Activated T-cell treated with anti-CD3 and anti-CD28 coated beads, Interleukin-2, amount 50 U/mL, for 48 hours (primary cell): ENCODE measurements around the gene TTLL11.

Experiments
- DNase-seq, 2 experiments: peaks; one replicate each; pipeline ENCODE4 v3.0.0-alpha.2; 2020

The TTLL11 gene, protein sequence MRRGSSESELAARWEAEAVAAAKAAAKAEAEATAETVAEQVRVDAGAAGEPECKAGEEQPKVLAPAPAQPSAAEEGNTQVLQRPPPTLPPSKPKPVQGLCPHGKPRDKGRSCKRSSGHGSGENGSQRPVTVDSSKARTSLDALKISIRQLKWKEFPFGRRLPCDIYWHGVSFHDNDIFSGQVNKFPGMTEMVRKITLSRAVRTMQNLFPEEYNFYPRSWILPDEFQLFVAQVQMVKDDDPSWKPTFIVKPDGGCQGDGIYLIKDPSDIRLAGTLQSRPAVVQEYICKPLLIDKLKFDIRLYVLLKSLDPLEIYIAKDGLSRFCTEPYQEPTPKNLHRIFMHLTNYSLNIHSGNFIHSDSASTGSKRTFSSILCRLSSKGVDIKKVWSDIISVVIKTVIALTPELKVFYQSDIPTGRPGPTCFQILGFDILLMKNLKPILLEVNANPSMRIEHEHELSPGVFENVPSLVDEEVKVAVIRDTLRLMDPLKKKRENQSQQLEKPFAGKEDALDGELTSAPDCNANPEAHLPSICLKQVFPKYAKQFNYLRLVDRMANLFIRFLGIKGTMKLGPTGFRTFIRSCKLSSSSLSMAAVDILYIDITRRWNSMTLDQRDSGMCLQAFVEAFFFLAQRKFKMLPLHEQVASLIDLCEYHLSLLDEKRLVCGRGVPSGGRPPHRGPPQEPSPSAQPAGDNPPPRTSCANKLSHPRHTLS

DNA sequence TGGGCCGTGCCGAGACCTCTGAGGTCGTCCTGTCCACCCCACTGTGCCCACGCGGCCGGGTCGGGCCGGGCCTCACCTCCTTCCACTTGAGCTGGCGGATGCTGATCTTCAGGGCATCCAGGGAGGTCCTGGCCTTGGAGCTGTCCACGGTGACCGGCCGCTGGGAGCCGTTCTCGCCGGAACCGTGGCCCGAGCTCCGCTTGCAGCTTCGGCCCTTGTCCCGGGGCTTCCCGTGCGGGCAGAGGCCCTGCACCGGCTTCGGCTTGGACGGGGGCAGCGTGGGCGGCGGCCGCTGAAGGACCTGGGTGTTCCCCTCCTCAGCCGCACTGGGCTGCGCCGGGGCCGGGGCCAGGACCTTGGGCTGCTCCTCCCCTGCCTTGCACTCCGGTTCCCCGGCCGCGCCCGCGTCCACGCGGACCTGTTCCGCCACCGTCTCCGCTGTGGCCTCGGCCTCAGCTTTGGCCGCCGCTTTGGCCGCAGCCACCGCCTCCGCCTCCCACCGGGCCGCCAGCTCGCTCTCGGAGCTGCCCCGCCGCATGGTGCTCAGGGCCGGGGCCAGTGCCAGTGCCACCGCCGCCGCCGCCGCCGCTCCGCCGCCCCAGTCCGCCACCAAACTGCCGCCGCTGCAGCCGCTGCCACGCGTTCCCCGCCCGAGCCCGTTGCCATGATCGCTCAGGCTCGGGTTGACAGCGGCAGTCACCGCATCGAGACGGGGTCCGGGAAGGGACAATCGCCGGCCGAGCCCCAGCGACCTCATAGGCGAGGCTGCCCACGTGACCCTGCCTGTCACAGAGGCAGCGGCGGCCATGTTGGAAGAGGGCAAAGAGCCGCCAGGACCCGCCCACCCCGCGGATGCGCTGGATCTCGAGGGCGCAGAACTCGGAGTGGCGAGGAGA lies at the start of gene TTLL11:
Gene TTLL11, minus strand, starts transcription at position 698 of the 896 bp plus-strand sequence. Its CDS starts 160 bp downstream, at position 538.
- DNase-seq, result peak; percentile 96 to 97

DNA sequence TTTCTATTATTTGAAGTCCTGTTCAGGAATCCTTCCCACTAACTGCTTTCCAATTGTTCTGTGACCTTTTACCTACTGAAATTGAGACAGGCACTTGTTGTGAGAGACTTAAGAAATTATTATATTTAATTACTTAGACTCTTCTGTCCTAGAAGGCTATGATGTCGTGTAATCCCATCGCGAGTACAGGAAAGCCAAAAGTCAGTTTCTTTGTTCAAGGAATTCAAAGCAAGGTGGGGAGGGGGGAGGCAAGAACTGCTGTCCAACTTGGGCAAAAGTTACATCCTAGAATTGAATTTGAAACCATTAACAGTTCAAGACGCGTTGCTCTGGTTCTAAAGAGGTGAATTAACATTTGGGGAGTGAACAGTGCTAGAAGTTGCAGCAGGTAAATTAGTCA lies 48.6 kb upstream of the TTLL11 start:
- DNase-seq, result no peak

DNA sequence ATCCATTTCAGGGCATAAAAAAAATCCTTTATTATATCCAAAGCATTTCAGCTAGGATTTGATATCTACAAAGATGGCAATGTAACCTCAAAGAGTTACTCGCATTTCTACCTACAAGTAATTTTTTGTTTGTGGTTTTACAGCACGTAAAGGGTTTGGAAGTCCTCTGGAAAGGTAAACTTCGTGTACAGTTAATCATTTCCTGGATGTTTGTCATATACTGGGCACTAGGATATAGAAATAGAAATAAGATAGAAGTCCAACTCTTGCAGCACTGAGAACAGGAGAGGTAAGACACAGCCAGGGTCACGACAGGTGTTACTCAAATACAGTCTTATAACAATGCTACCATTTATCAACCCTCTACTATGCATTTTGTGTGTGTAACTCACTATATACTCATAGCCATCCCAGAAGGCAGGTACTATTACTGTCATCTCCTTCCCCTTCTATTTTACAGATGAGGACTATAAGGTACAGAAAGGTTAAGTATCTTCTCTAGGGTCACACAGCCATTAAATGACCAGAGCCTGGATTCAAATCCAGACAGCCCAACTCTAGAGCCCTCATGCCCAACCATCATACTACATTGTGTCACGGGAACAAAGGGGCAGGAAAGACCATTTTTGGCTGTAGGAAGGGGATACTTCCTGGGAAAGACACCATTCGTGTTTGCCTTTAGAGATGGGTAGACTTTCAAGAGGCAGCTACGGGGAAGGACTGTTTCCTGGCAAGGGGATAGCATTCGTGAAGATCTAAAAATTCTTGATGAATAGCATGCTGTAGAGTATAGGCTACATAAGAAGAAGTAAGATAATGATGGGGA lies 47.5 kb upstream of the TTLL11 start:
- no peak for DNase-seq

DNA sequence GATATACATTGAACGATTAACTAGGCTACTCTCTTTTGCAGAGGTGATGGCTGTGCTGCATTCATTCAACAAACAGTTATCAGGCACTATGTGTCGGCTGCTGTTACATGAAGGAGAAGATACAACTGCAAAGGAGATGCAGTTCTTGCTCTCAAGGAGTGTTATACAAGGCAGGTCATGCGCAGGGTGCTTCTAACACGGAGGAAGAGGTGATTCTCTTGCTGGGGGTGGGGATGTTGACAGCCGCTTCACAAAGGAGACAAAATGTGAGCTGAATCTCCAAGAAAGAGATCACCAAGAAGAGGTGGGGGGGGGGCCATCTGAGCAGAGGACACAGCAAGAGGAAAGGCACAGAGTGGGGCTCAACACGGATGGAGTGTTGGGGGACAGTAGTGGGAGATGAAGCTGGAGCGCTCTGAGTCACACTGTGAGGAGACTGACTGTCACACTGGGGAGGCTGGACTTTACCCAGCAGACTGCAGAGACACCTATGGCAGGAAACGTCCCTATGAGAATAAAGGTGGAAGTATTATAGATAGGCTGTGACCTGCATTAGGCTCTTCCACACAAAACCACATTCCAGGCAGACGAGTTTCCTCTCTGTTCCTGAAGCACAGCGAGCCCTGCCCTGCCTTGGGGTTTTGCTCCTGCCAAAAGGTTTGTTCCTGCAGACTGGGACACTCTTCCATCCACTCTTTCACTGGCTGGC lies 45.6 kb upstream of the TTLL11 start:
- no peak for DNase-seq

DNA sequence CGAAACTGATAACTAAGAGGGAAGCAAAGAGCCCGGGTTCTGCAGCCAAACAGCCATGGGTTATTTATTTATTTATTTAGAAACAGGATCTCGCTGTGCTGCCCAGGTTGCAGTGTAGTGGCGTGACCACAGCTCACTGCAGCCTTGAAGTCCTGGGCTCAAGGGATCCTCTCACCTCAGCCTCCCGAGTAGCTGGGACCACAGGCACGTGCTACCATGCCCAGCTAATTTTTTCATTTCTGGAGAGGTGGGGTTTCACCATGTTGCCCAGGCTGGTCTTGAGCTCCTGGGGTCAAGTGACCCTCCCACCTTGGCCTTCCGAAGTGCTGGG lies 42.4 kb upstream of the TTLL11 start:
- no peak for DNase-seq

DNA sequence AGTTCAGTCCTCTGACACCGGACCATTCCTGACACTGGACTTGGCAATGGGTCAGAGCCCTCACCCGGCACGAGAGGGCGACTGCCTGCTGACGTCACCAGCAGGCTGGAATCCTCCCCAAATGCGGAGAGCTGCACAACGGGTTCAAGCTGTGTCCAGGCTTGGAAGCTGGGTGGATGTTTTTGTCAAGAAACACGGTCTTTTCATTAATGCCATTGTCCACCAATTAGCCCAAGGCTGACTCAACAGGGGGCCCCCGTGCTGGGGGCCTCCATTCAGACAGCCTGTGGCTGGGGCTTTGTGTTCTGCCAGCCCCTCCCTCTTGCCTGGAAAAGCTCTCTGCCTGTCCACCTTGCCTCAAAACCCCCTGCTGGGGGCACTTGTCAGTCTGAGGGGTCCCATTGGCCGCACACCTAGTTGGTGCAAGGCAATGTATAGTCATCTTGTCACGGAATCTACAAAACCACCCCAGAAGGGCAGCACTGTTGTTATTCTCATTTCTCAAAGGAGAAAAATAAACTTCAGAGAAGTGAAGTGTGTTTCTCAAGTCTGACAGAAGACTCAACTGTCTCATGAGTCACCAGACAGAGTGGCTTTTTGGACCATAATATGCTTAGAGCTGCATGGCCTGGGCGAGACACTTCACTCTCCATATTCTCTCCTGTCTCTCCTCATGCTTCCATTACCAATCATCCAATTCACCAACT lies 41.9 kb upstream of the TTLL11 start:
- no peak for DNase-seq

DNA sequence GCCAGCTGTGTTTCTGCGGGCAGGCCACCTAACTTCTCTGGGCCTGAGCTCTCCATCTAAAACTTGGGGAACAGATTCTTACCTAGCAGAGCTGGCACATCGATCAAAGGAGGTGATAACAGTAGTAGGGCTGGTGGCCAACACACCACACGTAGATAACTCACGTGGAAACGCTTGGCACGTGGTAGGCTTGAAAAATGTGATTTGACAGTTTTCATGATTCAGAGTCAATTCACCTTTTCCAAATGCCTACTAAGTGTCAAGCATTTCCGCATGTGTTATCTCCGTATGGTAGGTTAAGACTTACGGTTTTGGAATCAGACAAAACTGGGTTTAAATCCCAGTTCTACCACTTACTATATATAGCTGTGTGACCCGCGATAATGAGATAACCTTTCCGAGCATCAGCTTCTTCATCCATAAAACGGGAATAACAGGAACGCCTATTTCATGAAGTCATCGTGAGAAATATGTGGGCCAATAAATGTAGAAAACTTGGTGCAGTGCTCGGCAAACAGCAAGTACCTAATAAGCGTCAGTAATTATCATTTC lies 41.0 kb upstream of the TTLL11 start:
- no peak for DNase-seq

DNA sequence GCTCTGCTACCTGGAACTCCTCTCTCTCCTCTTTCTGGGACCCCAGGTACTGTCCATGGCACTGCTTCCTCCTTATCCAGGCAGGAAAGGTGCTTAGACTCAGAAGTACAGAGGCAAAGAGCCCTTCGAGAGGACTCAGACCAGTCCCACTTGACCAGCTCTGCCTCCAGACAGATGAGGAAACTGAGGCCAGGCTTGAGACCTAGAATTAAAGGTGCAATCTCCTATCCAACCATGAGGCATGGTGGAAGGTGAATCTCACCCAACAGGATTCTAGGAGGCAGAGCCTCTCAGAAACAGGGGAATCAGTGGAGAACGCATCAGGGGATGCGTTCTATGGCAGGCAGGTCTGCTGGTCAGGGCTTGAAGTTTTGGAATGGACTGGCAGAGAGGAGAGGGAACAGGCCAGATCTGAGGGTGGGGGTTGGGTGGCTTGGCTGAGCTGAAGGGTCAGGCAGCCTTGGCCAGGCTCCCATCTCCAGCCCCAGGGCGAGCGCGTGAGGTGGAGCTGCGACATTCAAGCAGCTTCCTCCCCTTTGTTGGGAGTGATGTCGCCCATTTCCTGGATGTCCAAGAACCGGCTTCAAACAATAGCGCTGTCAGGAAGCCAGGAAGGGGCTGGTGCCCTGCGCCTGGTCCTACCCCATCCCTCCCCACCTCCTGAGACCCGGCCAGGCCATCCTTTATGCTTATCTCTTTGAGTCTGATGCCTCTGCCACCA lies 40.3 kb upstream of the TTLL11 start:
- DNase-seq, result no peak

DNA sequence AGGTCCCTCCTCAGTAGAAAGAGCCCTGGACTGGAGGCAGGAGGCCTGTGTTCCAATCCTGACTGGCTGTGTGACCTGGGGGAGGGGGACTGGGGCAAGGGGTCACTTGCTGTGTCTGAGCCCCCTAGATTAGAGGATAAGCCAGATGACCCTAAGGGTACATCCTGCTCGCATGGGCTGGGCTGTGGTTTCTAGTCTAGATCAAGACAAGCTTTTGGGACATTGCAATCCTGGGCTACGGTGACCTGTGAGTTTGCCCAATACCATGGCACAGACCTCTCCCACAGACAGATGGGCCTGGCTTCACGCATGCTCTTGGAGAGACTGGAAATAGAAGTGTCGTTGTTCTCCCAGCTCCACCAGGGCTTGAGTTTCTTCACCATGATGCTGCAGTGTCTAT lies 39.4 kb upstream of the TTLL11 start:
- no peak for DNase-seq

DNA sequence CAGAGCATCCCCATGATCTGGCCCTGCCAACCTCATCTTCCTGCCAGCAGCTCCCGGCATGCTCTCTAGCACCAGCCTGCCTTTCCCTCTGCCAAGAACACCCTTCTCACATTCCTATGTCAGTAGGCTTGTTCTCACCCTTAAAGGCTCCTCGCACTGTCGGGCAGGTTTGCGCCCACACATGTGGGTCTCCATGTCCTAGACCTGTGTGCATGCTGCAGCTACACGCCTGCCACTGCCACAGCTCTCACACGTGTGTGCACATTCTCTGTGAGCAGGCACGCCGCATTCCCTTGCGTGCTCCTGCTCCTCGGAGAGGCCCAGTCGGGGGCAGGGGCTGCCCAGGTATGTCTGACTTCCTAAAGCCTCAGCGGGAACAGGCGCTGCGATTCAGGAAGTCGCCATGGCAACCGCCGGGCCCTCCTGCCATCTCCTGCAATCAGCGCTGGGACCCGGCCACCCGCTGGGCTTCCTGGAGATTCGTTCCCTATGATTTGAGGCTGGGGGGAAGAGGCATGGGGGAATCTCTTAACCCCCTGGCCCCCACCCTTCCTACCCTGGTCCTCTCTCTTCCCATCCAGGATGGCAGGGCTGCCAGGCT lies 38.4 kb upstream of the TTLL11 start:
- DNase-seq, result no peak

DNA sequence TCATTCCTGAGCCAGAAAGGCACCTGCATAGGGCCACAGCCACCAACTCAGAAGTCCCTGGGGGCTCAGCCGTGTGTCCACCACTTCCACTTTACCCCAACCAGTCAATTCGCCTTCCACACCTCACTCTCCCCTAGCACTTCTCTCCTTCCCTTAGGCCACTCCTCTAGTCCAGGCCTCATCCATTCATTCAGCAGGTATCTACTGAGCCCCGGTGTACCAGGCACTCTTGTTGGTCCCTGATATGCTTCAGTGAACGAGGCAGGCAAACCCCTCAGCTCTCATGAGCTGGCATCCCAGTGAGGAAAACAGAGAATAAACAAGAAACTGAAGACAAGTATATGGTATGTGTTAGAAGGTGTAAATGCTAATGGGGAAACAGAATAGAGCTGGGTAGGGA lies 37.7 kb upstream of the TTLL11 start:
- no peak for DNase-seq

DNA sequence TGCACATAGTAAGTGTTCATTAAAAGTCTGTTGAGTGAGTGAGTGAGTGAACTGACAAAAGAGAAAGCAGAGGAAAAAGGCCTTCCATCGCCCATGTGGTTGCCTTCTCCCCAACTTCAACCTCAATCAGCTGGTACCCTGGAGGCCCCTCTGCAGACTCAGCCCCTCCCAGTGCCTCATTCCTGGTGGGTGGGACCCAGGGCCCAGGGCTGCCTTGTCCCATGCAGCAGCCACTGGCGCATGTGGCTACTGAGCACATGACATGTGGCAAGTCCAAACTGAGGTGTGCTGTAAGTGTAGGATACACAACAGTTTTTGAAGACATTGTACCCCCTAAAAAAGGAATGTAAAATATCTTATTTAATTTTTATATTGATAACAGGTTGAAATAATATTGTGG lies 36.9 kb upstream of the TTLL11 start:
- no peak for DNase-seq

DNA sequence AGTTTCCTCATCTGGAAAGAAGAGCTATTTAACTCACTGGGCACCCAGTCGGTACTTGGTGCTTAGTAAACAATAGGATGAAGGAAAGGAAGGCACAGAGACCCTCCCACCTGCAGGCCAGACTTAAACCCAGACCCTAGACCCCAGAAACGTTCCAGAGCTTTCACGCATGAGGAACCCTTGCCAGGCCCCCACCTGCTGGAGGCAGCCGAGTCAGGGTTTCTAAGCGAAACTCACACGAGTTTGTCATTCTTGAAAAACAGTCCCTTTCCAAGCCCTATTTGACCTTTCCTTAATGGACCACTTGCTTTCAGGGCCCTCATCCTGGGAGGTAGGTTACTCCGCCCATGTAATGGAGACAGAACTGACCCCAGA lies 35.8 kb upstream of the TTLL11 start:
- DNase-seq, result no peak

DNA sequence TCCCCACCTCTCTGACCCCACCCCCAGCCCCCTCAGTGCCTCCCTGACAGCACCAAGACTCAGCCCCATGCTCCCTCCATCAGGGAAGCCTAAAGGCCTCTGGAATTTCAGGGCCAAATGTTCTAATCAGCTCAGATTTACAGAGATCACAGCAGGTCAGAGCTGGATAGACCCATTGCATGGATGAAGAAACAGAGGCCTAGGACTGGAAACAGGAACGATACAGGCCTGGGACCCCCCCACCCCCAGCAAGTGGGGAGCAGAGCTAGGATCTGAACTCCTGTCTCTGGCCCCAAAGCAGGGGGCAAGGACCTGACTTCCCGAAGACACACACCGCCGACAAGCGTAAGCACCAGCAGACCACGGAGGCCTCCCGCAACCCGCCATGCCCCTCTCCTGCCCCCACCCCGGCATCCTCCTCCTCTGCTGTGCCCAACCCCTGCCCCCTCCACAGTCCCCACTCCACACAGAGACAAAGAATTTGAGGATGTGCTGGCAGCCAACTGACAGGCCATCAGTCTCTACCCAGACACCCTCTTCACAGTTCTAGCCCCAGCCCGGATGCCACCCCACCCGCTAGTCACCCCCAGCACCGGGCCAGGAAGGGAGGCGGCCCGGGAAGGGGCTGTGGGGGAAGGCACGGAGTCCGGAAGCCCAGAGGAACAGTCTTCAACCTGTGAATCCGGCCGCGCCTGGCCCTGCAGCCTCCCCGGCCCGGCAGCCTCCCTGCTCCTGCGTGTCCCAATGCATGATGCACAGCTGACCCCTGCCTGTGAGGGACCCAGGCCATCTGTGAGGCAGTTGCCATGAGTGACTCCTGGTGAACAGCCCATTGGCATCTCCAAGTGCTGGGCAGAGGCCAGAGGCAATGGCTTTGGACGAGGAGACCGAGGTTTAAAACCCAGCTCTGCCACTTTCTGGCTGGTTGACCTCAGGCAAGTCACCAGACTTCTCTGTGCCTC lies 35.2 kb upstream of the TTLL11 start:
- no peak for DNase-seq

DNA sequence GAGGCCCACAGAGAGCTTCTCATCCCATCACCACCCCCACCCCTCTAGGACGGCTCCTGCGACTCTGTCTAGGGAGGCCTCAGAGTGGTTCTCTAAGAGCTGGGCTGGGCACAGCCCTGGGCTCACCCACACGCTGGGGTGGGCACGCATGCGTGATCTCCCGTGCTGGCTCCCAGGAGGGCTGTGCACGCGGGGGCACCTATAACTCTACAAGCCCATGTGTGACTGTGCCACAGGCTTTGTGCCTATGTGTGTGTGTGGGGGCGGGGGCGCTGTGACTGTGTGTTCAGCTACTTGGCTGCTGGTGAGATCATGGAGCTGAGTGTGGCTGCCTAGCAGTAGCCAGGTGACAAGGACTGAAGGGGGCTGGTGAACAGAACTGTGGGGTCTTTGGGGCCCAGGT lies 34.3 kb upstream of the TTLL11 start:
- DNase-seq, result peak in 1 of 2 experiments; percentile 39

DNA sequence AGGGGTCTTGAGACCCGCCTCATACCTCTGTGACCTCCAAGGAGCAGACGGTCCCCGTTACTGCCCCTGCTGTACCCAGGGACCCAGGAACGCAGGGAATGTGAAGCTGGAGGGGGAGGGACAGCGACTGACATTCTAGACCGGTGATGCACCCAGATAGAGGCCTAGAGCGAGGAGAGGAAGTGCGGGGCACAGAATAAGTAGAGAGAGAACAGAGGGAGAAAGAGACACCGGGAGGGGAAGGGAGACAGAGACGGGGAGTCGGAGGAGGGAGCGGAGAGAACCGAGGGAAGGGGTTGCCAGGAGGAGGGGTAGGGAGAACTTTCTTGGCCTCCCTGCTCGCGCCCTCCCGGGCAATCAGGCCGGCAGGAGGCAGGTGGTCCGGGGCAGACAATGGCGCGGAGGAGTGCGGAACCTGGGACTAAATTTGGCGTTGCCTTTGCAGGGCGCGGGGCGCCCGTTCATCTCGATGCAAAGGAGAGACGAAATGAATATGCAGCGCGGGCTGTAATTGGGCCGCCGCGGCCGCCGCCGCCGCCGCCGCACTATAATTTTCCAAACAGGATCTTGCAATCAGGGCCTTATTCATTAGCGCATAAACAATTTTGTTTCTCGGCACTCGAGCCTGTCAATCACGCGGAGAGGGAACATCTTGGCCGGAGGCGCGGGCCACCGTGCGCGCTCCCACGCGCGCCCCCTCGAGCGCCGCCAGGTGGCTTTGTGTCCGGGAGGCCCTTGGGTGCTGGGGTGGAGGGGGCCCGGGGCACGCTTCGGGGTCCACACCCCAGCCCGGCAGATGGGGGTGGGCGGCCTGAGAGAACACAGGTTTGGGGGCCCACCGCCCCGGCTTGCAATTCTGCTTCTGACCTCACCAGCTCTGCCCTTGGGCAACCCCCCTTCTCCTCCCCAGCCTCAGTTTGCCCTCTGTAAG lies 33.5 kb upstream of the TTLL11 start:
- DNase-seq, result peak; percentile 37 to 39
